ENCODE results near the gene CIPC.

The CIPC gene

GRCh38 chr14:77067632-77068516 lies 30.2 kb upstream of the CIPC start:
- H2AFZ ChIP-seq (ENCODE audit: low read depth, low read length, severe bottlenecking), result no peak overlapping the region
- H3K27ac ChIP-seq (ENCODE audit: low read depth, low read length), result no peak overlapping the region
- H3K79me2 ChIP-seq (ENCODE audit: insufficient read depth, low read length), result no peaks in the 10 kb centered on the region
- H3K4me2 ChIP-seq (ENCODE audit: low read depth, low read length, poor library complexity, severe bottlenecking), result no peak overlapping the region
- H3K36me3 ChIP-seq (ENCODE audit: low read length), result no peaks in the 10 kb centered on the region
- no peaks in the 10 kb centered on the region for H3K27me3 ChIP-seq (ENCODE audit: low read length)
- TF ChIP-seq CTCF (IDR thresholded peaks at IDR 0.05; ENCODE audit: insufficient read depth, low read length, poor library complexity, severe bottlenecking) (peak; percentile 83), EZH2phosphoT487 (conservative IDR thresholded peaks at IDR 0.05; ENCODE audit: low read length) (no peak)
- no peaks in the 10 kb centered on the region for H3F3A ChIP-seq (ENCODE audit: insufficient read depth)
- no peaks in the 10 kb centered on the region for H3K9me2 ChIP-seq (replicated peaks; ENCODE audit: insufficient read depth, low read length)
- no peak overlapping the region for H3K9ac ChIP-seq (ENCODE audit: low read length)
- no peaks in the 10 kb centered on the region for H3K9me3 ChIP-seq (ENCODE audit: insufficient read depth, low read length)
- H3K4me3 ChIP-seq (ENCODE audit: insufficient read depth, low read length, poor library complexity, severe bottlenecking), result no peak overlapping the region
- H4K20me1 ChIP-seq (ENCODE audit: low read depth, low read length), result no peaks in the 10 kb centered on the region

- no peaks in the 10 kb centered on the region for H3K9me2 ChIP-seq (replicated peaks; ENCODE audit: insufficient read depth, low read length)
- H3K4me2 ChIP-seq (ENCODE audit: low read depth, low read length, poor library complexity, severe bottlenecking), result no peak overlapping the region
- H3K27ac ChIP-seq (ENCODE audit: low read depth, low read length), result no peak overlapping the region
Observed at GRCh38 chr14:77068517-77069200, 29.4 kb upstream of the CIPC start.

GRCh38 chr14:77069551-77069950 lies 28.5 kb upstream of the CIPC start:
- H3K36me3 ChIP-seq (ENCODE audit: low read length), result no peaks in the 10 kb centered on the region
- H3K9ac ChIP-seq (ENCODE audit: low read length), result no peak overlapping the region
- H2AFZ ChIP-seq (ENCODE audit: low read depth, low read length, severe bottlenecking), result no peak overlapping the region
- H3K27me3 ChIP-seq (ENCODE audit: low read length), result no peaks in the 10 kb centered on the region
- H3K4me3 ChIP-seq (ENCODE audit: insufficient read depth, low read length, poor library complexity, severe bottlenecking), result no peak overlapping the region
- H3K9me3 ChIP-seq (ENCODE audit: insufficient read depth, low read length), result no peaks in the 10 kb centered on the region
- H3K27ac ChIP-seq (ENCODE audit: low read depth, low read length), result no peak overlapping the region
- H3K4me2 ChIP-seq (ENCODE audit: low read depth, low read length, poor library complexity, severe bottlenecking), result no peak overlapping the region
- no peaks in the 10 kb centered on the region for H3K79me2 ChIP-seq (ENCODE audit: insufficient read depth, low read length)
- H3K9me2 ChIP-seq (replicated peaks; ENCODE audit: insufficient read depth, low read length), result no peaks in the 10 kb centered on the region
- H3F3A ChIP-seq (ENCODE audit: insufficient read depth), result no peaks in the 10 kb centered on the region
- TF ChIP-seq EZH2phosphoT487 (conservative IDR thresholded peaks at IDR 0.05; ENCODE audit: low read length) (no peak), CTCF (IDR thresholded peaks at IDR 0.05; ENCODE audit: insufficient read depth, low read length, poor library complexity, severe bottlenecking) (no peak)
- H4K20me1 ChIP-seq (ENCODE audit: low read depth, low read length), result no peaks in the 10 kb centered on the region

More at GRCh38 chr14:77068517-77069200, 29.4 kb upstream of the CIPC start:
- H3F3A ChIP-seq (ENCODE audit: insufficient read depth), result no peaks in the 10 kb centered on the region
- H2AFZ ChIP-seq (ENCODE audit: low read depth, low read length, severe bottlenecking), result no peak overlapping the region
- no peaks in the 10 kb centered on the region for H3K9me3 ChIP-seq (ENCODE audit: insufficient read depth, low read length)
- no peak overlapping the region for H3K9ac ChIP-seq (ENCODE audit: low read length)
- no peak for TF ChIP-seq CTCF (IDR thresholded peaks at IDR 0.05; ENCODE audit: insufficient read depth, low read length, poor library complexity, severe bottlenecking)
- TF ChIP-seq EZH2phosphoT487 (conservative IDR thresholded peaks at IDR 0.05; ENCODE audit: low read length), result no peak
- no peaks in the 10 kb centered on the region for H3K36me3 ChIP-seq (ENCODE audit: low read length)
- H3K79me2 ChIP-seq (ENCODE audit: insufficient read depth, low read length), result no peaks in the 10 kb centered on the region
- no peak overlapping the region for H3K4me3 ChIP-seq (ENCODE audit: insufficient read depth, low read length, poor library complexity, severe bottlenecking)
- H3K27me3 ChIP-seq (ENCODE audit: low read length), result no peaks in the 10 kb centered on the region
- no peaks in the 10 kb centered on the region for H4K20me1 ChIP-seq (ENCODE audit: low read depth, low read length)

All from SU-DHL-6 (cell line).